Measurements from ENCODE around the gene AQP1.
A peak's percentile ranks its signal among the peaks of the same experiment; 100 is the strongest.

Gene AQP1

DNA sequence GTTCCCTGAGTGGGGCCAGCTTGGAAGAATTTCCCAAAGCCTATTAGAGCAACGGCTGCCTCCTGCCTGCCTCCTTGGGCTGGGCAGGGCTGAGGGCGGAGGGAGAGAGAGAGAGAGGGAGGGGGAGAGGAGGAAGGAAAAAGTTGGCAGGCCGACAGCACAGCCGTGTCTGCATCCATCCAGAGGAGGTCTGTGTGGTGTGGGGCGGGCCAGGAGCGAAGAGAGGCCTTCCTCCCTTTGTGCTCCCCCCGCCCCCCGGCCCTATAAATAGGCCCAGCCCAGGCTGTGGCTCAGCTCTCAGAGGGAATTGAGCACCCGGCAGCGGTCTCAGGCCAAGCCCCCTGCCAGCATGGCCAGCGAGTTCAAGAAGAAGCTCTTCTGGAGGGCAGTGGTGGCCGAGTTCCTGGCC lies at the start of gene AQP1:
Gene AQP1, plus strand, starts transcription at position 293 of the 409 bp plus-strand sequence. Its CDS starts 57 bp downstream, at position 350.
- DNase-seq: peak; percentile 73

DNA sequence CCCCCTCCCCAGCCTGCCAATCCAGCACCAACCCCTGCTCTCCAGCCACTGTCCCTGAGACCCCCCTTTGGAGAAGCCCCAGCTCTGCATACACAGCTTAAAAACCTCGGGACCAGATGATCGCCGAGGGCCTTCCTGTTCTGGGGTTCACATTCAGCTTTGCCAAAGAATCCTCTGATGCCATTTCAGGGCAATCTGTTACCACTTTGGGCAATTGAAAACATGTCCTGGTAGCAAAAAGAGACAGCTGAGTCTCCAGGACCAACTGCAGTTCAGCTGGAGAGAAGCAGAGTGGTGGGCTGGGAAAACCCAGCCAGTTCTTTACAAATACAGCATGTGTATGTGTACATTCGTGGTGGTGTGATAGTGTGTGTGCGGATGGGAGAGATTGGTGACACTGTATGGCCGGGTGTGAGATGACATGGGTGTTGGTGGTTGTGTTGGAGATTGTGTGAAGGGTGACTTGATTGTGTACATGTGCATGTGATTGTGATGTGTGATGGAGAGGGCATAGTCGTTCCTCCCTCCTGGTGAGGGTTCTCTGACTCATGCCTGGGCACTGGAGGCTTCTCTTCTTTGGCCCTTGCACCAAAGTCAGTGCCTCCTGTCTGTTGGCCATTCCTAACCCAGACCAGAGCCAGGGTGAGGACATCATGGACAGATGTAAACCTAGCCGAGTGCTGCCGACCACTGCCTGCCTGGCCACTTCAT lies 48.5 kb upstream of the AQP1 start:
- DNase-seq: no peak

DNA sequence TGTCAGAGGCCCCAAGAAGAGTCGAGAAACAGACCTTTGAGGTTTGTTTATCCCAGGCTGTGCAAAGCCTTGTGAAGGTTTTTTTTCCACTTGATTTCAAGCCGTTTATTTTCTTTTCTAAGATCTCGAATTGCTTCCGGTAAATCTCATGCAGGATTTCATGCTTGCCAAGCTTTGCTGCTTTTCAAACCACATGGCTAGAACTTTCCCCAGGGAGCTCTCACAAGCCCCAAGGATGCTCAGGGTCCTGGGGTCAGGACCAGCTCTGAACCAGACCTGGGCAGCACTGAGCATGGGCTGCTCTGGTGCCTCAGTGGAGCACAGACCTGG lies 48.0 kb upstream of the AQP1 start:
- no peak for DNase-seq

DNA sequence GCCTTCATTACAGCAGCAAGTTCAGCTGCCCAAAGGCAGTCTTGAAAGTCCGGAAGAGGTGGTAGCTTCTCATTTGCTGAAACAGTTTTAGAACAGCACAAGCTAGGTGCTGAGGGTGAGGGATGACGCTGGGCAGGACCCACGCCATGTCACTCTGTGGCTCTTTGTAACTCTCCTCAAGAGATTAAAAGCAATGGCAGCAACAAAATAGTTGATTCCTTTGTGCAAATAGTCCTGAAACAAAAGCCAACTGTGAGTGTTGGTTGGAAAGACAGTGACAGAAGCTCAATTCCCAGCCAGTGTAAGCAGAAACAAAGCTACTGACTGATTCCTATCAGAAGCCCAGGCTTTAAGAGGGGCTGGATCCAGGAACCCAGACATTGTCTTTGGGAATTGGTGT lies 47.6 kb upstream of the AQP1 start:
- peak; percentile 4 for DNase-seq

DNA sequence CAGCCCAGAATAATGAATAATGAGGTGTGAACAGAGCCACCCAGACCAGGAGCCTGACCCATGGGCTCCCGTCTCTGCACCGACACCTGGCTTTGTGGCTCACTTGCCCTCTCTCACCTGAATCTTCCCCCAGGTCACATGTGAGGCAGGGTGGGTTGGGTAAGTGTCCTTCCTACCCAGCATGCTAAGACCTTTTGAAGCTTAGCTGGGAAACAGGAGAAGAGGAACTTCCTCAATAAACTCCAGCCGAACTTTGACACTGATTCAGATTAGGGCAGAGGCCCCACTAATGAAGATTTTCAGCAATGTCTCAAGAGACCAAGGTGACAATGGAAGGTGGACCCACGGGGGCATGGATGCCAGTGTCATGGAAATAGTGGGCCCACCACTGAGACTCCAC lies 46.6 kb upstream of the AQP1 start:
- DNase-seq: no peak

DNA sequence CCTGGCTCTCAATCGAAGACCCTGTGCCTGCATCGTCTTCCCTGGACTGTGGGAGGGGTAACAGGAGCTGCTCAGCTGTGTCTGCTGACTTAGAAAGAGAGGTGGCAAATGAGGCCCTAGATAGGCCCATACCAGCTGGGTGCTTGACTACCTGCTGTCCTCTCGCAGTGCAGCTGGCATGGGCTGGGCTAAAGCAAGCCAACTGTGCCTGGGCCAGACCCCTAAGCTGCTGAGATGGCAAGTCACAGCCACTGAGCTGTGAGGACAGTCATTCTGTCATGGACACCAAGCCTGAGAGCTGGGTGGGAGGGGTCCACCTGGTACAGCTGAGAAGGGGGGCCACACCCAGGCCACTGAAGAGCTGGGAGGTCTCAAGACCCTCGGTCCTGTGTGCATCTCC lies 45.8 kb upstream of the AQP1 start:
- DNase-seq: no peak

DNA sequence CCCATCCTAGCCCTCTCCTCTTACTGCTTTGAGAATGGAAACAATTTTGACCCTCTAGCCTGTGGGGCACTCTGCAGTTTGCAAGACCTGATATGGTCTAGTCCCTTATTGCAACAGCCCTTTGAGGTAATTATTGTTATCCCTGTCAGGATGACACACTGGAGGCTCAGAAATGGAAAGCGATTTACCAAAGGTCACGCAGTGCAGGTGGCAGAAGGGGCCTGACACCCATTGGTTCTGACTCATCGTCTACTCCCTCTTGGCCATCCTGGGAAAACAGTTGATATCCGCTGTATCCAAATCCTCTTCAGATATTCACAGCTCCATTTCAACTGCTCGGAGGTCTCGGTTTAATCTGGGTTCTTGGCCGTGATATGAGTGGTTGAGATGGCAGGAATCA lies 44.7 kb upstream of the AQP1 start:
- no peak for DNase-seq

DNA sequence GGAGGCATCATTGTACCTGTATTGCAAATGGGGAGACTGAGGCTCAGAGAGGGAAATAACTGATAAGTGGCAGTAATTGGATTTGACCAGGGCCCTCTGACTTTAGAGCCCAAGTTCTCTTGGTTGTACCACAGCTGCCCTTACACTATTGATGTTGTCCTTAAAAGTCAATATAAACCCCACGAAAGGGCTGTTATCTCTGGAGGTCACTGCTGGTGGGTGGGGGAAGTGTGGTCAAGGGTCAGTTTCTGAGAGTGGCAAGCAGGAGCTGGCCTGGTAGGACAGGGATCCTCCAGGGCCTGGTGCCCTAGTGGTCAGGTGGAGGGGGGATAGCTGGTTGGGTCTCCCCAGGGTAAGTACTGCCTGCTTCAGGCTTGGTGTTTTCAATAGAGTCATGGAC lies 44.2 kb upstream of the AQP1 start:
- DNase-seq: no peak

DNA sequence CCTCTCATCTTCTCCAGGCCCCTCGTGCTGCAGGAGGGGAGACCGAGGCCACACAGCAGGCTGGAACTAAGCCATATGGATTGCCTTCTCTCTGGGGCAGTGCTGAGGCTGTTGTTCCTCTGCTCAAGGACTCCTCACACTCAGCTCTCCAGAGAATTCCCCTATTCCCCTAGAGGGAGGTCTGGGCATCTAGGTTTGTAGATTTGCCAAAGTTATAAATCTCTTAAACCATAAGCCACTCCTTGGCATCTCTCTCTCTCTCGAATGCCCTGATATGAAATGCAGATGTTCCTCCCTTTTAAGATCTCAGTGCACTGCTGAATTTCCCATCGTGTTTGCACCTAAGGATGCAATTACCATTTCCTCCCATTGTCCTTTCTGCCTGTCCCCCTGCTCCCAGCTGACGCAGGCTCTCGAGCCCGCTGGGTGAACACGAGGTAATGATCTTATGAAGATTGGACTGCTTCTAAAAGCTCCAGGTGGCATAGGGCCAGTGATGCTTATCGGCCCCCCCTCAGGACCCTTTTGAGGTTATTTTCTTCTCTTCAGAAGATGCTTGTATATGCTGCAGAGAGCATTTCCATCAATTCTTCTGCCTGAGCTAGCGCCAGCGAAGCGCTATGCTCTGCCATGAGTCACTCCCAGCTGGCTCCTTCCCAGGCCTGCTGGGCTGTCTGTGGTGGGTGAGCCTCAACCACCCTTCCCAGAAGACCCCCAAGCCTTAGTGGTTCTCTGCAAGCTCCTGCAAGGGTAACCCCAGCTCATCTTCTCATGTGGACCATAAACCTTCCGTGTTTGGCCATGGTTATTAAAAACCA lies 41.6 kb upstream of the AQP1 start:
- DNase-seq: no peak

DNA sequence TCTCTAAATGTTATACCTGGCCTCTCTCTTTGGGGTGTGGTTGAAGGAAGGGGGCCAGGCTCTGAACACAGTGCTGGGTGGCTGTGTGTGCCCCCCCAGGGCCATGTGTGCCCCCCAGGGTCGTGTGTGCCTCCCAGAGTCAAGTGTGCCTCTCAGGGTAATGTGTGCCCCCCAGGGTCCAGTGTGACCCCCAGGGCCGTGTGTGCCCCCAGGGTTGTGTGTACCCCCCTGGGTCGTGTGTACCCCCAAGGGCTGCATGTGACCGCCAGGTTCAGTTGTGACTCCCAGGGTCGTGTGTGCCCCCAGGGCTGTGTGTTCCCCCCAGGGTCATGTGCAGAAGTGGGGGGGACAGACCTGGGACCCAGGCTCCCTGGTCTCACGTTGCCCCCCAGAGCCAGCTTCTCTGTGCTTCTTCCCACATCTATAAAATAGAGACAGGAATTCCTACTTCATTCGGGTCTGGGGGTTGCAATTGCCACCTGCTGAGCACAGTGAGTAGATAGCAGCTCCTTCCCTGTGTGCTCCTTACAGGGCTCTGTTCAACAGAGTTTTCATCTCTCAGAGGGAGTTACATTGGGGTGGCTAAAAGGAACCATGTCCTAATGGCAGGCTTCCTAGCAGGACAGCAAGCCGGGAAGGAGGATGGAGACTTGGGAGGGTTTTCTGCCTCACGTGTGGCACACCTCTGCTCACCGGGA lies 40.7 kb upstream of the AQP1 start:
- no peak for DNase-seq

DNA sequence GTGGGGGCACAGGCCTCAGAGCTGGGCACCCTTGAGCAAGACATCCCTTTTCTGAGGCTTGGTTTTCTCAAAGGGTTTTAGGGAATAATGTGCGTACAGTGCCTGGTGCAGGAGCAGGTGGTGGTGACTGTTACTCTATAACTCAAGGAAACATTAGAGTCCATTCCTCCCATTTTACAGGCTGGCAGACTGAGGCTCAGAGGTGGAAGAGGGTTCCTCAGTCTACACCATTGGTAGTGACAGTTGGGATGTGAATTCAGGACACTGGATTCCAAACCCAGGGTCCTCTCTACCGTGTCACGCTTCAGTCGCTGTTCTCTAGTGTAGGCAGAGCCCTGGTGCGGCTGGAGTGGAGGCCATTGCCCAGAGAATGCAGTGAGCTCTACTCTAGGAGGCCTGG lies 40.0 kb upstream of the AQP1 start:
- DNase-seq: no peak

DNA sequence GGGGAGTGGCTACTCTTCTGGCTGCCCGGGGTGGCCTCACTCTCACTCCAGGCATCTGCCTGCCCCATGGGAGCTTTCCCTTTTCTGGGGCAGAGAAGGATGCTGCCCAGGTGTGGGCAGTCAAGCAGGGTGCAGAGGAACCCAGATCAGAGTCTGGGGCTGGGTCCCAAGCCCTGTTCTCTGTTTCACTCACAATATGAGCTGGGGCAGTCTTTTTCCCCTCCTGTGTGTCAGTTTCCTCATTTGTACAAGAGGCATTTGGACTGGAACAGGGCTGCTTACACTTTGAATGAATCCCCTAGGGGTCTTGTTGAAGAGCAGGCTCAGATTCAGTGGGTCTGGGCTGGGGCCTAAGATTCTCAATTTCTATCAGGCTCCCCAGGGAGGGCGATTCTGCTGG lies 38.4 kb upstream of the AQP1 start:
- DNase-seq: no peak

DNA sequence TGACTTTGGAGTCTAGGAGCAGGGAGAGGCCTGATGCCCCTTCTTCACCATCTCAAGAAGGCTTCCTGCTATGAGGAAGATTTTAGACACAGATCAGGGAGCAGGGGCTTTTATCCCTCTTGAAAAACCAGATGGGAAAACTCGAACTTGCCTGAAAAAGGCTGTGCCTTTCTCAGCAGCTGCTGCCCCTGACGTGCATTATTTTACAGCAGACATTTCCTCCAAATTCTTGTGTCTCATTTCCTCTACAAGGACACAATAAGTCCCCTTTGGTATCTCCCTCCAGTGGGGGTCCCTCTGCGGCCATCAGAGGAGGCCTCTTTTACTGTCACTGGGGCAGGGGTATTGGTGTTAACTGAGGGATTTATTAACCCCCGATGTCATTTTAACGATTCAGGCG lies 38.0 kb upstream of the AQP1 start:
- DNase-seq: no peak

DNA sequence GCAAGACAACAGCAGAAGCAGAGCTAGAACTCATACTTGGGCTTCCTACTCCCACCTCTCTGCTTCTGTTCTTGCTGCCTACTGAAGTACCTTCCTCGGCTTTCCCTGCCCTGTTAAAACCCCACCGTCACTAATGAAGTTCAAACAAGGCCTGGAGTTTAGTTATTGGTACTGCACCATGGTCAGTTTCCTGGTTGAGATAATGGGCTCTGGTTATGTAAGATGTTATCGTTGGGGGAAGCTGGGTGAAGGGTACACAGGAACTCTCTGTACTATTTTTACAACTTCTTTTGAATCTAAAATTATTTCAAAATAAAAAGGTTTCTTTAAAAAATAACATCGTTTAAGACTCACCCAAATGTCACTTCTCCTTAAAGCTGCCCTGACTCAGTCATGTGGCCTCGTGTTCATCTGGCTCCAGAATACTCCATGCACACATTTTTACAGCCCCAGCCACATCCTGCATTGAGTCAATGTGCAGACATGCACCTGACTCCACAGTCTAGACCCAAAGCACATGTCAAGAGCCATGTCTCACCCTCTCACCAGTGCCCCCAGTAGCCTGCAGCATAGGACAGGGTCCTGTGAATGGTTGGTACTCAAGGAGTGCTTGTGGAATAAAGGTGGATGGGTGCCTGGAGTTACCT lies 36.9 kb upstream of the AQP1 start:
- no peak for DNase-seq

DNA sequence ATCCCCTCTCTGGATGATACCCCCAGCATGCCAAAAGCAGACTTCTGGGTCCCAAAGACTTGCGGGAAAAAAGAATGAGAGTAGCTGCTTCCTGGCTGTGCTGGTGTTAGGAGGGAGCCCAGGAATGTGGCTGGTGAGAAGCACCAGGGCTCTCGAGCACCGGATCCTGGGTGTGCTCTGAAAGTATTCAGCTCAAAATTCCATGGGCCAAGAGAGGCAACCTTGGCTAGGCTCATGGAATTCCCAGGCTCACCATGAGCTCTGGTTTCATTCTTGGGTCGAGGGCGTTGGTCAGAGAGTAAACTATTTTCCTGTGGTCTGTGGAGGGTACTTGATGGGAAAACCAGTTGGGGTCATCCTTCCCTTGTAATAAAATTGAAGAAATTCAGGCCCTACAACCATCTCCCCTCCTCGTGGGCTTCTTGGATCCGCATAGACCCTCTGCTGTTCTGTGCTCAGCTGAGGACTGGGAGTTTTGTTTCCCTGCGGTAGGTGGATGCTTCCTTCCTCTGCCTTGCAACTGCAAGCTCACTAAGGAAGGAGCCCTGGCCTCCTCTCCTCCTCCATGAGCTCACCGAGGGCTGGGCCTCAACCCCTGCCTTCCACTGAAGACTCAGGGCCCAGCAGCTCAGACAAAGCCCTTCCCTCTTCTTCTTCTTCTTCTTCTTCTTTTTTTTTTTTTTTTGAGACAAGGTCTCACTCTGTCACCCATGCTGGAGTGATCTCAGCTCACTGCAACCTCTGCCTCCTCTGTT lies 34.5 kb upstream of the AQP1 start:
- DNase-seq: no peak

DNA sequence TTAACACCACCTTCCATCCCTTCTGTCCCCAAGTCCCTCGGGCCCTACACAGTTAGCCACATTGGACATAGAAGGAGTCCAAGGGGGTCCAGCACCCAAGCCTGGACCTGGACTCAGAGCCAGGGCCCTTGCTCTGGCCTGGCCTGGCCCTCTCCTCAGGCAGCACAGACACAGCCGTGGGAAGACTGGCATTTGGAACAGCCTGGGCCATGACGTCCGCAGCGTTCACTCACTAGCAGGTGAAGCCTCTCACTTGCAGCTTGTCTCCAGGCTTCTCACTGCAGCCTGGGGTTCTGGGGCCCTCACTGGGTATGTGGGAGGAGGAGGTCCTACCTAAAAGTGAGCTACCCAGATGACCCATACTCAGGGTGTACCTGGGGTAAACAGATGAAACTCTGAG lies 33.7 kb upstream of the AQP1 start:
- no peak for DNase-seq

DNA sequence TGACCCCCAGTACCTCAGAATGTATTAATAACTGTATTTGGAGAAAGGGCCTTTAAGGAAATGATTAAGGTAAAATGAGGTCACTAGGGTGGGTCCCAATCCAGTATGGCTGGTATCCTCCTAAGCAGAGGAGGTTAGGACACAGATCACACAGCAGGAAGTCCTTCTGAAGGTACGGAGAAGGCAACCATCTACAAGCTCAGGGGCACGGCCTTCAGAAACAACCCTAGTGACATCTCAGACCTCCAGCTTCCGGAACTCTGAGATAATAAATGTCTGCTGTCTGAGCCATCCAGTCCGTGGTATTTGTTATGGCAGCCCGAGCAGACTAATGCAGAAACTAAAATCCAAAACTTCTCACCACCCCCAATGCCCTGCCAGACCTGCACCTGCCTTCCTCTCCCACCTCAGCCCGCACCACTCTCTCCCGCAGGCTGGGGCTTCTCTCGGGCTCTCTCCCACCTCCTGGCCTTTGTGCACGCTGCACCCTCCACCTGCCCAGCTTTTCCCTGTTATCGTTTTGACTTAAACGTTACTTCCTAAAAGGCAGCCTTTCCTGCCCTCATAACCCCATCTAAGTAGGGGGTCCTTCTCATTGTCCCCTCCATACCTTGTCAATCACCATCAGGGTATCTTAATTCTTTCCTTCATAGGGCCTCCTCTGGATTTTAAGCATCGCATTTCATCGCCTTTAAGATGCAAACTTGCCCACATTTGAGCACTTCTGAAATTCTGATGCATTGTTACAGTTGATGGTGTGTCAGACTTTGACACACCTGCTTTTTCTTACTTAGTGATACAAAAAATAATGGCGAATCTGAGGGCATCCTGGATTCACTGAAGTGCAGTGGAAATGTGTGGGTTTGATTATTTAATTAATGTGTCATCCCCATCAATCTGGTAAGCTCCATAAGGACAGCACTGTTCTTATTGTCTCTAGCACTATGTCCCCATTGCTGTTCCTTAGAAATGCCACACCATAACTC lies 32.2 kb upstream of the AQP1 start:
- DNase-seq: no peak

DNA sequence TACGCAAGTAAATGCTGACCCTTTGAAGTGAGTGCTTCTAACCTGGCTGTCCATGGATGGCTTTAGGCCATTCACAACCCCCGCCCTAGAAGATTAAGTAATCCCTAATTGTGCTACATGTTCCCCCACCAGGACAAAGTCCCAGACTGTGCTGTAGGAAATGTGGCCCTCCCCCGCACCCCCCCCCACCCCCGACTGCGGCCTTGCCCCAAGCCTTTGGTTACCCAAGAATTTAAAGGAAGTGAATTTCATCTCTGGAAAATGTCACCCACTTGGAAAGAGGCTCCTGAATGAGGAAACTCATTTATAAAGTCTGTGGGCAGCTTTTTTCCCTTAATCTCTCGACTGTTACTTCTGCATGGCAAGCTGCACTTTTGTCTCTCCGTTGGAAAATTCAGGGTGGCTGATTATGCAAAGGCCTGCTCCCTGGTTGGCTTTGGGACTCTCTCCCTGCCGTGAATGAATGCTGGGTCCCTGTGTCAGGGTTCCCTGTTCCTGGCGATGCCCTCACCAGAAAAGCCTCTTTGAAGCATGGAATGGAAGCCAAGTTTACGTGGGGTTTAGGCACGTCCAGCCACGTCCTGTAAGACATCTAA lies 31.4 kb upstream of the AQP1 start:
- DNase-seq: no peak

DNA sequence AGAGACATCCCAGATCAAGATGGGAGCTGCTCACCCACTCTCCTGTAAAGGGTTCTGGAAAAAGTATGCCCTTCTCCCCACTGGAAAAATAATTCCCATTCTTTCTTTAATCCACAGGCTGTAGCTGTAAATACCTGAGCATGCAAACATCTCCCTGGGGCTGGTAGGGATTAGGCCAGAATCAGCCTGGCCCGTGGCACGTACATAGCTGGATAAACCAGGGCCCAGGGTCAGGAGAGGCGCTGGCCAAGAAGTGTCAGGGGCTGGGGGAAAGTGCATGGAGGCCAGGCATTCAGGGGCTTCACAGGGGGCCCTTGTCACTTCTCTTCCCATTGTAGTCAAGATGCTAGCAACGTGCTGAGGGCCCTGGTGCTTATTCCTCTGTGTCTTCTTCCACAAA lies 30.7 kb upstream of the AQP1 start:
- no peak for DNase-seq

DNA sequence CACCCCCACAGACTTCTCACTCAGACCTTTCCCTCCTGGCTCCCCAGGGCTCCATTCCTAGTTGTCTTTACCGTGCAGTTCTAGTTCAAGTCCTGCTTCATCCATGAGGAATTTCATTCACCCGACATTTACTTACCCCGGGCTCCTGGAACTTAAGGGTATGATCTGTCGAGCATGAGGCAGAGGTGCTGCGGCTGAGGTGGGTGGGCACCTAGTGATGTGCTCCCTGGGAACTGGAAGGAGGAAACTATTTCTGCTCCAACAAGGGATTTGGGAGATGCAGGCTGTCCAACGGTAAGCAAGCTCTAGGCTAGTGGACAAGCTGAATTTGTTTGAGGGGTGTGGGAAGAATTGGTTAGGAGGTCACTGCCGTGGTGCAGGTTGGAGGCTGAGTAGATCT lies 30.2 kb upstream of the AQP1 start:
- no peak for DNase-seq

DNA sequence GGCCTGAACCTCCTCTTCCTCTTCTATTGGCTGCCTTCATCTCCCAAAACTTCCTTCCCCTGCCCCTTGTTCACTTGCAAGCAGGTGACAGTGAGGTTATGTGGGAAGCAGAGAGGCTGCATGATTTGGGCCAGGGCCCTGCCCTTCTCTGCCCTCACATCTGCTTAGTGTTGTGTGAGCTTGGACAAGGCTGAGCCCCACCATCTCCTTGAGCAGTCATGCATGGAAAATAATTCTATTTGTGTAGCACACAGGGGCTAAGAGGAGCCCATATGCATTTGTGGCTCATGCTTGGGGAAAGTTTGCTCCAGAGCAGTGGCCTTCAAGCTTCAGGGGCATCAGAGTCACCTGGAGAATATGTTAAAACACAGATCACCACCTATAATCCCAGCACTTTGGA lies 26.8 kb upstream of the AQP1 start:
- DNase-seq: no peak

Data from midbrain (tissue), 1 donor.